Activated naive CD8-positive, alpha-beta T cell treated with anti-CD3 and anti-CD28 coated beads, Interleukin-2, amount 10 ng/mL, durations not matched to agents 7 days and 5 days (primary cell): ENCODE data around the gene POU2F1. TPM values are rescaled to one million over a fixed set of nuclear protein-coding genes. Genes with fewer than 3 reads are reported as not detected.

Experiments
- ATAC-seq: fragments of 150-1000 bp; cut with Tn5 transposase; one replicate; pipeline ENCODE4 v1.10.0; 2021; ENCODE audit warnings: low read depth, moderate library complexity
- POLR2A ChIA-PET: fragments of 350-600 bp; sonication (Branson Sonifier 250); formaldehyde crosslinking; loops from one replicate; lab custom pipeline; 2021; ENCODE audit warnings: antibody characterized with exemption; lab: Charles Lee
- DNase-seq: peaks from one replicate; pipeline ENCODE4 v3.0.0; 2021
- H3K27ac Mint-ChIP-seq: one replicate; pipeline ENCODE4 v1.8.0; 2022; ENCODE audit warnings: mild to moderate bottlenecking, mixed read lengths
- H3K27me3 Mint-ChIP-seq: one replicate; pipeline ENCODE4 v1.8.0; 2022; ENCODE audit warnings: mild to moderate bottlenecking, moderate library complexity, mixed read lengths
- H3K36me3 Mint-ChIP-seq: one replicate; pipeline ENCODE4 v1.8.0; 2021; ENCODE audit warnings: mild to moderate bottlenecking, mixed read lengths
- H3K4me1 Mint-ChIP-seq: one replicate; pipeline ENCODE4 v1.8.0; 2021; ENCODE audit warnings: mixed read lengths
- H3K4me3 Mint-ChIP-seq: one replicate; pipeline ENCODE4 v1.8.0; 2022; ENCODE audit warnings: mild to moderate bottlenecking, moderate library complexity, mixed read lengths
- H3K9me3 Mint-ChIP-seq: one replicate; pipeline ENCODE4 v1.8.0; 2021; ENCODE audit warnings: mixed read lengths
- total RNA-seq, 2 experiments: library from RNA; stranded (reverse); gene quantifications; one replicate each; pipeline ENCODE4 v1.2.3, GENCODE V29; 2021

Gene POU2F1
- total RNA-seq, 2 experiments from 2014 or later: 25.6 to 28.0 TPM

- Mint-ChIP-seq H3K4me3 (peak overlapping the region; percentile 23), H3K27me3 (no peaks in the 10 kb centered on the region), H3K27ac (peak overlapping the region; percentile 59), H3K4me1 (peaks cover 57% of the 10 kb centered on the region), H3K9me3 (no peaks in the 10 kb centered on the region), H3K36me3 (peaks cover 10% of the 10 kb centered on the region)
- DNase-seq: no peak
- no peak for ATAC-seq
- POLR2A ChIA-PET: interaction anchor here (1.0 to 9.0 kb wide), 3 partner anchors 30 to 64 kb away, joined by 3 to 63 read pairs (median 4); partner anchors contain the start of gene CD247
These were observed 231.8 kb downstream of the POU2F1 start for GRCh38 chr1:167452483-167452882.

- H3K27me3 Mint-ChIP-seq: no peaks in the 10 kb centered on the region
- DNase-seq: no peak
- H3K4me1 Mint-ChIP-seq: peaks cover 56% of the 10 kb centered on the region
- no peaks in the 10 kb centered on the region for H3K9me3 Mint-ChIP-seq
- peak overlapping the region; percentile 62 for H3K4me3 Mint-ChIP-seq
- ATAC-seq: no peak
- H3K27ac Mint-ChIP-seq: peak overlapping the region; percentile 34
- POLR2A ChIA-PET: interaction anchor here (1.0 to 9.0 kb wide), 3 partner anchors 12 to 63 kb away, joined by 3 to 63 read pairs (median 8); partner anchors contain the start of gene CD247
- peaks cover 12% of the 10 kb centered on the region for H3K36me3 Mint-ChIP-seq
These were observed 232.4 kb downstream of the POU2F1 start for GRCh38 chr1:167453123-167453522.

GRCh38 chr1:167454304-167454893 is 233.7 kb downstream of the POU2F1 start:
- DNase-seq (no peak), ATAC-seq (no peak)
- POLR2A ChIA-PET: interaction anchor here (1.2 to 9.0 kb wide), 11 partner anchors 7 to 62 kb away, joined by 3 to 63 read pairs (median 7); partner anchors contain the start of gene CD247
- Mint-ChIP-seq H3K4me1 (peaks cover 50% of the 10 kb centered on the region), H3K27ac (peak overlapping the region; percentile 80), H3K9me3 (no peaks in the 10 kb centered on the region), H3K4me3 (peak overlapping the region; percentile 78), H3K27me3 (no peaks in the 10 kb centered on the region), H3K36me3 (peaks cover 11% of the 10 kb centered on the region)

GRCh38 chr1:167454894-167455785 is 234.5 kb downstream of the POU2F1 start:
- peak; percentile 67 for ATAC-seq

GRCh38 chr1:167455786-167456446 is 235.2 kb downstream of the POU2F1 start:
- peaks cover 12% of the 10 kb centered on the region for H3K36me3 Mint-ChIP-seq
- DNase-seq: no peak
- peak overlapping the region; percentile 88 for H3K27ac Mint-ChIP-seq
- no peaks in the 10 kb centered on the region for H3K9me3 Mint-ChIP-seq
- H3K27me3 Mint-ChIP-seq: no peaks in the 10 kb centered on the region
- peak; percentile 17 for ATAC-seq
- peaks cover 45% of the 10 kb centered on the region for H3K4me1 Mint-ChIP-seq
- POLR2A ChIA-PET: interaction anchor here (0.6 to 9.0 kb wide), 19 partner anchors 8 to 236 kb away, joined by 3 to 63 read pairs (median 5); partner anchors contain the start of gene CD247
- H3K4me3 Mint-ChIP-seq: peak overlapping the region; percentile 89

More at GRCh38 chr1:167454894-167455785, 234.5 kb downstream of the POU2F1 start:
- H3K27me3 Mint-ChIP-seq: no peaks in the 10 kb centered on the region
- H3K4me1 Mint-ChIP-seq: peaks cover 47% of the 10 kb centered on the region
- peak; percentile 84 for DNase-seq
- no peaks in the 10 kb centered on the region for H3K9me3 Mint-ChIP-seq
- peak overlapping the region; percentile 78 for H3K4me3 Mint-ChIP-seq
- H3K36me3 Mint-ChIP-seq: peaks cover 11% of the 10 kb centered on the region
- H3K27ac Mint-ChIP-seq: peak overlapping the region; percentile 80
- POLR2A ChIA-PET: interaction anchor here (0.5 to 9.0 kb wide), 19 partner anchors 7 to 579 kb away, joined by 3 to 63 read pairs (median 6); partner anchors contain the start of genes CD247 and TADA1

- no peak for DNase-seq
- POLR2A ChIA-PET: interaction anchor here (0.6 to 9.0 kb wide), 14 partner anchors 8 to 236 kb away, joined by 3 to 63 read pairs (median 4); partner anchors contain the start of gene CD247
- H3K36me3 Mint-ChIP-seq: peaks cover 15% of the 10 kb centered on the region
- H3K4me1 Mint-ChIP-seq: peaks cover 41% of the 10 kb centered on the region
- peak; percentile 16 for ATAC-seq
- no peaks in the 10 kb centered on the region for H3K27me3 Mint-ChIP-seq
- H3K4me3 Mint-ChIP-seq: peak overlapping the region; percentile 89
- H3K27ac Mint-ChIP-seq: peak overlapping the region; percentile 88
- H3K9me3 Mint-ChIP-seq: no peaks in the 10 kb centered on the region
These were observed 235.8 kb downstream of the POU2F1 start for GRCh38 chr1:167456524-167456923.

- no peak for DNase-seq
- no peaks in the 10 kb centered on the region for H3K27me3 Mint-ChIP-seq
- POLR2A ChIA-PET: interaction anchor here (0.9 to 9.0 kb wide), 7 partner anchors 8 to 60 kb away, joined by 3 to 63 read pairs (median 9); partner anchors contain the start of gene CD247
- H3K9me3 Mint-ChIP-seq: no peaks in the 10 kb centered on the region
- peaks cover 15% of the 10 kb centered on the region for H3K36me3 Mint-ChIP-seq
- H3K4me3 Mint-ChIP-seq: peak overlapping the region; percentile 89
- H3K27ac Mint-ChIP-seq: peak overlapping the region; percentile 88
- peaks cover 43% of the 10 kb centered on the region for H3K4me1 Mint-ChIP-seq
- ATAC-seq: no peak
These were observed 236.2 kb downstream of the POU2F1 start for GRCh38 chr1:167456926-167457325.

GRCh38 chr1:167457936-167458584 is 237.4 kb downstream of the POU2F1 start:
- peaks cover 39% of the 10 kb centered on the region for H3K4me1 Mint-ChIP-seq
- no peaks in the 10 kb centered on the region for H3K27me3 Mint-ChIP-seq
- DNase-seq: no peak
- no peak for ATAC-seq
- H3K4me3 Mint-ChIP-seq: no peak overlapping the region
- H3K27ac Mint-ChIP-seq: no peak overlapping the region
- peaks cover 16% of the 10 kb centered on the region for H3K36me3 Mint-ChIP-seq
- H3K9me3 Mint-ChIP-seq: no peaks in the 10 kb centered on the region
- POLR2A ChIA-PET: interaction anchor here (1.6 to 9.0 kb wide), 3 partner anchors 10 to 59 kb away, joined by 9 to 63 read pairs (median 17); partner anchors contain the start of gene CD247

- Mint-ChIP-seq H3K36me3 (peaks cover 21% of the 10 kb centered on the region), H3K9me3 (no peaks in the 10 kb centered on the region), H3K27ac (no peak overlapping the region), H3K27me3 (no peaks in the 10 kb centered on the region), H3K4me1 (peaks cover 35% of the 10 kb centered on the region), H3K4me3 (no peak overlapping the region)
- DNase-seq: no peak
- POLR2A ChIA-PET: no interaction called here
- ATAC-seq: no peak
These were observed 240.2 kb downstream of the POU2F1 start for GRCh38 chr1:167460836-167461235.

GRCh38 chr1:167462341-167462740 is 241.7 kb downstream of the POU2F1 start:
- Mint-ChIP-seq H3K4me3 (no peak overlapping the region), H3K27me3 (no peaks in the 10 kb centered on the region), H3K27ac (no peak overlapping the region), H3K36me3 (peaks cover 22% of the 10 kb centered on the region), H3K9me3 (no peaks in the 10 kb centered on the region), H3K4me1 (peaks cover 24% of the 10 kb centered on the region)
- no peak for ATAC-seq
- DNase-seq: no peak
- POLR2A ChIA-PET: no interaction called here

GRCh38 chr1:167463080-167463479 is 242.4 kb downstream of the POU2F1 start:
- Mint-ChIP-seq H3K4me3 (no peak overlapping the region), H3K36me3 (peaks cover 19% of the 10 kb centered on the region), H3K4me1 (peaks cover 20% of the 10 kb centered on the region), H3K27me3 (no peaks in the 10 kb centered on the region), H3K9me3 (no peaks in the 10 kb centered on the region), H3K27ac (peak overlapping the region; percentile 8)
- POLR2A ChIA-PET: no interaction called here
- DNase-seq (no peak), ATAC-seq (no peak)

- H3K4me1 Mint-ChIP-seq: peaks cover 24% of the 10 kb centered on the region
- H3K36me3 Mint-ChIP-seq: peaks cover 19% of the 10 kb centered on the region
These were observed 243.3 kb downstream of the POU2F1 start for GRCh38 chr1:167463875-167464575.

More at GRCh38 chr1:167463875-167464575, 243.3 kb downstream of the POU2F1 start:
- H3K27ac Mint-ChIP-seq: no peak overlapping the region
- no peak for ATAC-seq
- H3K27me3 Mint-ChIP-seq: no peaks in the 10 kb centered on the region
- DNase-seq: no peak
- POLR2A ChIA-PET: interaction anchor here (0.9 to 1.5 kb wide), 2 partner anchors 7 to 8 kb away, joined by 3 to 5 read pairs; no protein-coding TSS in a partner anchor
- no peak overlapping the region for H3K4me3 Mint-ChIP-seq
- H3K9me3 Mint-ChIP-seq: no peaks in the 10 kb centered on the region
